ENCODE measurements around the gene TIMM29.

DNA sequence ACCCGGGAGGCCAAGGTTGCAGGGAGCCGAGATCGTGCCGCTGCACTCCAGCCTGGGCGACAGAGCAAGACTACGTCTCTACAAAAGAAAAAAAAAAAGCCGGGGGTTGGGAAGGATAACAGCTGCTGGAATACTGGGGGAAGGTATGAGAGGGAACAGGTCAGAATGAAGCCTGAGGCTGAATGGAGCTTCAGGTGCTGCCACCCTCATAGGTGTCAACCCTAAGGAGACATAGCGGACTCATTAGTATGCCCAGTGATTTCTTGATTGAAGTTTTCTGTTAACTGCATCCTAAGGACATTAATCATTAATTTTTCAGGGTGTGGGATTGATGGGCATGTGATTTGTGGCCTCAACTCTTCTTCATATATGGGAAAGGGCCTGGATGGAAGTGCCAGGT lies 38.2 kb downstream of the TIMM29 start:
- TF ChIP-seq, protein P1, sequence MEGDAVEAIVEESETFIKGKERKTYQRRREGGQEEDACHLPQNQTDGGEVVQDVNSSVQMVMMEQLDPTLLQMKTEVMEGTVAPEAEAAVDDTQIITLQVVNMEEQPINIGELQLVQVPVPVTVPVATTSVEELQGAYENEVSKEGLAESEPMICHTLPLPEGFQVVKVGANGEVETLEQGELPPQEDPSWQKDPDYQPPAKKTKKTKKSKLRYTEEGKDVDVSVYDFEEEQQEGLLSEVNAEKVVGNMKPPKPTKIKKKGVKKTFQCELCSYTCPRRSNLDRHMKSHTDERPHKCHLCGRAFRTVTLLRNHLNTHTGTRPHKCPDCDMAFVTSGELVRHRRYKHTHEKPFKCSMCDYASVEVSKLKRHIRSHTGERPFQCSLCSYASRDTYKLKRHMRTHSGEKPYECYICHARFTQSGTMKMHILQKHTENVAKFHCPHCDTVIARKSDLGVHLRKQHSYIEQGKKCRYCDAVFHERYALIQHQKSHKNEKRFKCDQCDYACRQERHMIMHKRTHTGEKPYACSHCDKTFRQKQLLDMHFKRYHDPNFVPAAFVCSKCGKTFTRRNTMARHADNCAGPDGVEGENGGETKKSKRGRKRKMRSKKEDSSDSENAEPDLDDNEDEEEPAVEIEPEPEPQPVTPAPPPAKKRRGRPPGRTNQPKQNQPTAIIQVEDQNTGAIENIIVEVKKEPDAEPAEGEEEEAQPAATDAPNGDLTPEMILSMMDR (IDR thresholded peaks at IDR 0.05), result no peak
- TF ChIP-seq POLR2A (IDR thresholded peaks at IDR 0.05) (no peak), EP300 (IDR thresholded peaks at IDR 0.05) (no peak)
